ENCODE measurements around the gene HMGCLL1. TPM values are rescaled to one million over a fixed set of nuclear protein-coding genes. Genes with fewer than 3 reads are reported as not detected.

The HMGCLL1 gene
- total and polyA plus RNA-seq, 7 donors = 0.23 to 7.5 (median 0.89) TPM; not detected in 1

DNA sequence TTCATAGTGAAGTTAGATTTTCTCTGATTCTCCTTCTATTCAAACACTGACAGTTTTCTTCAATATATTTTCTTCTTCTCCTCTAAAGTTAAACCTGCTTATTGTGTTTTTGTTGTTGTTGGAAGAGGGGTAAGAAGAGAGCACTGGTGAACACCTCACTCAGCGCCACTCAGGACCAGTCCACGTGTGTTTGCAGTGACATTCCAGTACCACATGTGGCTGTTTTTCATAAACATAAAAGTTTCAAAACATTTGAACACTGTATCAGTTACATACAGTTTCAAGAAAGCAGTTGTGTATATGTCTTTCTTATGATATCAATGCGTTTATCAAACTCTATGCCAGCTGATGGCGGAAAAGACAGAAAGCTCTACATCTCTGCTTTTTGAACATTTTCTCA, 86.7 kb downstream of the HMGCLL1 start:
- Histone ChIP-seq H3K27ac (no peak overlapping the region), H3K36me3 (no peaks in the 10 kb centered on the region), H3K27me3 (no peaks in the 10 kb centered on the region), H3K4me3 (no peak overlapping the region), H3K9me3 (no peaks in the 10 kb centered on the region), H3K4me1 (no peaks in the 10 kb centered on the region)
- WGBS, 2 donors = 94 to 96% methylated on average over 4 of the region's 4 CpGs
- TF ChIP-seq POLR2A (IDR thresholded peaks at IDR 0.05) = no peak
- intact Hi-C loops (cut with DNase I) = no loop called here
- DNase-seq = no peak

DNA sequence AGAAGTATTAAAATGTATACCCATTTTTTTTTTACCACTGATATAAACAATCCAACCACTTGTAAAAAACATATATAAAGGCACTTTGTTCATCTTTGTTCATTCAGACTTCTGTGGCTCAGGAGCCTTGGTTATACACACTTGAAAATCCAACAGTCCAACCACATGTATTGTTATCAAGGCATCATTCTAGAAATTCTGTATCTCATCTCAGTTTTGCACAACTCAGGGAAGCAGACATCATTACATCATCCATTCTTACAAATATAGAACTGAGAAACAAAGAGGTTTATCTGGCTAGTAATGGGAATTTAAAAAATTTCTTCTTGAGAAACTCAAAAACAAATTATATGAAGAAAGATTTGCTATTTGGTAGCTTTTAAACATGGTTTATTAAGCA, 88.1 kb downstream of the HMGCLL1 start:
- no peaks in the 10 kb centered on the region for H3K4me1 ChIP-seq
- no peaks in the 10 kb centered on the region for H3K36me3 ChIP-seq
- intact Hi-C loops (cut with DNase I) = no loop called here
- no peak overlapping the region for H3K4me3 ChIP-seq
- TF ChIP-seq POLR2A (IDR thresholded peaks at IDR 0.05) (no peak), POLR2AphosphoS5 (IDR thresholded peaks at IDR 0.05) (no peak), EP300 (IDR thresholded peaks at IDR 0.05) (no peak)
- TF ChIP-seq, protein P1, sequence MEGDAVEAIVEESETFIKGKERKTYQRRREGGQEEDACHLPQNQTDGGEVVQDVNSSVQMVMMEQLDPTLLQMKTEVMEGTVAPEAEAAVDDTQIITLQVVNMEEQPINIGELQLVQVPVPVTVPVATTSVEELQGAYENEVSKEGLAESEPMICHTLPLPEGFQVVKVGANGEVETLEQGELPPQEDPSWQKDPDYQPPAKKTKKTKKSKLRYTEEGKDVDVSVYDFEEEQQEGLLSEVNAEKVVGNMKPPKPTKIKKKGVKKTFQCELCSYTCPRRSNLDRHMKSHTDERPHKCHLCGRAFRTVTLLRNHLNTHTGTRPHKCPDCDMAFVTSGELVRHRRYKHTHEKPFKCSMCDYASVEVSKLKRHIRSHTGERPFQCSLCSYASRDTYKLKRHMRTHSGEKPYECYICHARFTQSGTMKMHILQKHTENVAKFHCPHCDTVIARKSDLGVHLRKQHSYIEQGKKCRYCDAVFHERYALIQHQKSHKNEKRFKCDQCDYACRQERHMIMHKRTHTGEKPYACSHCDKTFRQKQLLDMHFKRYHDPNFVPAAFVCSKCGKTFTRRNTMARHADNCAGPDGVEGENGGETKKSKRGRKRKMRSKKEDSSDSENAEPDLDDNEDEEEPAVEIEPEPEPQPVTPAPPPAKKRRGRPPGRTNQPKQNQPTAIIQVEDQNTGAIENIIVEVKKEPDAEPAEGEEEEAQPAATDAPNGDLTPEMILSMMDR (IDR thresholded peaks at IDR 0.05) = no peak
- no peak for DNase-seq
- H3K27ac ChIP-seq = no peak overlapping the region
- H3K27me3 ChIP-seq = no peaks in the 10 kb centered on the region
- H3K9me3 ChIP-seq = no peaks in the 10 kb centered on the region

DNA sequence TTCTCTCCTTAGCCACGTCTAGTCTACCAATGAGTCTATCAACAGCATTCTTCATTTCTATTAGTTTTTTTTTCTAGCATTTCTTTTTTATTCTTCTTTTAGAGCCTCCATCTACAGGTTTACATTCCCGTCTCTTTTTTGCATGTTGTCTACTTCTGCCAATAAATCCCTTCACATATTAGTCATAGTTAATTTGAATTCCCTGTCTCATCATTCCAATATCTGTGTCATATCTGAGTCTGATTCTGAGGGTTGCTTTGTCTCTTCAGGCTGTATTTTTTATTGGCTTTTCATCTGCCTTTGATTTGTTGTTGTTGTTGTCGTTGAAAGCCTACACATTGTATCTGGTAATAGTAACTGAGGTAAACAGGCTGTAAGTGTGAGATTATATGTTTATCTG, 104.6 kb downstream of the HMGCLL1 start:
- Histone ChIP-seq H3K4me3 (no peak overlapping the region), H3K9me3 (no peaks in the 10 kb centered on the region), H3K27me3 (no peaks in the 10 kb centered on the region), H3K36me3 (no peaks in the 10 kb centered on the region), H3K4me1 (no peaks in the 10 kb centered on the region), H3K27ac (no peak overlapping the region)
- no peak for DNase-seq
- no peak for TF ChIP-seq POLR2AphosphoS5 (IDR thresholded peaks at IDR 0.05)
- TF ChIP-seq, protein P1 (IDR thresholded peaks at IDR 0.05) = no peak
- TF ChIP-seq POLR2A (IDR thresholded peaks at IDR 0.05) = no peak
- TF ChIP-seq EP300 (IDR thresholded peaks at IDR 0.05) = no peak
- intact Hi-C loops (cut with DNase I) = no loop called here
- WGBS, 2 donors = 75 to 85% methylated on average over 3 of the region's 3 CpGs

GRCh38 chr6:55473722-55474121, 105.3 kb downstream of the HMGCLL1 start:
- Histone ChIP-seq H3K27ac (no peak overlapping the region), H3K27me3 (no peaks in the 10 kb centered on the region), H3K4me3 (no peak overlapping the region), H3K9me3 (no peaks in the 10 kb centered on the region), H3K36me3 (no peaks in the 10 kb centered on the region), H3K4me1 (no peaks in the 10 kb centered on the region)
- WGBS, 2 donors = 80 to 88% methylated on average over 1 of the region's 1 CpG
- TF ChIP-seq POLR2AphosphoS5 (IDR thresholded peaks at IDR 0.05) (no peak), EP300 (IDR thresholded peaks at IDR 0.05) (no peak)
- intact Hi-C loops (cut with DNase I) = no loop called here
- DNase-seq = no peak

DNA sequence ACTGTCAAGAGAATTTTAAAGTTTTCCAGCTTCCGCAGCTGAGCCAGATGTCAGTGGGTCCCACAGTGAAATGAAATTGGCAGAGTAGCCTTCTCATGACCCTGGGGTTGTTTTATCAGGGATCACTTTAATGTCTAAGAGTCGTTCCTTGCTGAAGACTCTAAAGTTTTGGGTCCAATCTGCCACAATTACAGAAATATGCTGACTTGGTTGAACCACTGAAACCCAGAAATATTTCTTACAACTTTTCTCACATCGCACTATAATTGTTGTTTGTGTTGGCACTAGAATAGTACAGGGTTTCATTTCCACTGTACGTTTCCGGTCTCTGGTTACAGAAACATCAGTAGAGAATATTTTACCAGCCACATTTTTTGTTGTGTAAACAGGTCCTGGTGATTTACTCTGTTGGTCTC, 109.0 kb downstream of the HMGCLL1 start:
- no peaks in the 10 kb centered on the region for H3K9me3 ChIP-seq
- H3K27me3 ChIP-seq = no peaks in the 10 kb centered on the region
- DNase-seq = no peak
- no peaks in the 10 kb centered on the region for H3K36me3 ChIP-seq
- WGBS, 2 donors = 69 to 70% methylated on average over 5 of the region's 5 CpGs
- H3K27ac ChIP-seq = peak overlapping the region in 1 of 4 donors; percentile 13
- no peaks in the 10 kb centered on the region for H3K4me1 ChIP-seq
- intact Hi-C loops (cut with DNase I) = no loop called here
- H3K4me3 ChIP-seq = no peak overlapping the region
- TF ChIP-seq, protein P1 (IDR thresholded peaks at IDR 0.05) = no peak
- TF ChIP-seq POLR2AphosphoS5 (IDR thresholded peaks at IDR 0.05) (no peak), EP300 (IDR thresholded peaks at IDR 0.05) (no peak), POLR2A (IDR thresholded peaks at IDR 0.05) (no peak)

GRCh38 chr6:55456016-55456415, 123.0 kb downstream of the HMGCLL1 start:
- no peak overlapping the region for H3K27ac ChIP-seq
- no peaks in the 10 kb centered on the region for H3K36me3 ChIP-seq
- DNase-seq = no peak
- H3K27me3 ChIP-seq = no peaks in the 10 kb centered on the region
- intact Hi-C loops (cut with DNase I) = no loop called here
- TF ChIP-seq, protein P1 (IDR thresholded peaks at IDR 0.05) = no peak
- TF ChIP-seq POLR2AphosphoS5 (IDR thresholded peaks at IDR 0.05) (no peak), EP300 (IDR thresholded peaks at IDR 0.05) (no peak), POLR2A (IDR thresholded peaks at IDR 0.05) (no peak)
- H3K4me3 ChIP-seq = no peak overlapping the region
- no peaks in the 10 kb centered on the region for H3K4me1 ChIP-seq
- no peaks in the 10 kb centered on the region for H3K9me3 ChIP-seq
- 80 to 85% methylated on average over 3 of the region's 3 CpGs for WGBS, 2 donors
